Measurements from ENCODE around the gene RPL36. TPM values are rescaled to one million over a fixed set of nuclear protein-coding genes. Genes with fewer than 3 reads are reported as not detected.

Gene RPL36
- total and polyA plus RNA-seq, 7 donors: 593 to 2,228 (median 1,408) TPM

- Histone ChIP-seq H3K4me3 (no peak overlapping the region), H3K36me3 (peaks cover 0 to 80% (median 54%) of the 10 kb centered on the region in 4 donors), H3K27me3 (no peaks in the 10 kb centered on the region), H3K4me1 (peaks cover 0 to under 1% (median 0%) of the 10 kb centered on the region in 4 donors), H3K9me3 (no peaks in the 10 kb centered on the region), H3K27ac (no peak overlapping the region)
- no peak for TF ChIP-seq CTCF (IDR thresholded peaks at IDR 0.05)
- no peak for TF ChIP-seq EP300 (IDR thresholded peaks at IDR 0.05)
- no peak for TF ChIP-seq POLR2AphosphoS5 (IDR thresholded peaks at IDR 0.05)
- TF ChIP-seq POLR2A (IDR thresholded peaks at IDR 0.05): no peak
- 93% methylated on average over 8 of the region's 8 CpGs for WGBS, 2 donors
- intact Hi-C loops (cut with DNase I): no loop called here
- DNase-seq: peak; percentile 43
These were observed 20.9 kb downstream of the RPL36 start for GRCh38 chr19:5711025-5711424.

GRCh38 chr19:5711713-5712161 lies 21.6 kb downstream of the RPL36 start:
- no peaks in the 10 kb centered on the region for H3K27me3 ChIP-seq
- H3K9me3 ChIP-seq: no peaks in the 10 kb centered on the region
- H3K4me3 ChIP-seq: no peak overlapping the region
- peaks cover 0 to 73% (median 47%) of the 10 kb centered on the region in 4 donors for H3K36me3 ChIP-seq
- H3K4me1 ChIP-seq: peaks cover 0 to 7% (median 0%) of the 10 kb centered on the region in 4 donors
- WGBS, 2 donors: 90 to 92% methylated on average over 25 of the region's 25 CpGs
- TF ChIP-seq EP300 (IDR thresholded peaks at IDR 0.05): no peak
- intact Hi-C loops (cut with DNase I): no loop called here
- H3K27ac ChIP-seq: no peak overlapping the region
- DNase-seq: peak; percentile 51

- no peak overlapping the region for H3K27ac ChIP-seq
- H3K36me3 ChIP-seq: peaks cover 0 to 65% (median 32%) of the 10 kb centered on the region in 4 donors
- no peak for DNase-seq
- H3K4me3 ChIP-seq: no peak overlapping the region
- 98 to 99% methylated on average over 9 of the region's 9 CpGs for WGBS, 2 donors
- intact Hi-C loops (cut with DNase I): no loop called here
- H3K27me3 ChIP-seq: no peaks in the 10 kb centered on the region
- no peak for TF ChIP-seq EP300 (IDR thresholded peaks at IDR 0.05)
- no peak for TF ChIP-seq POLR2A (IDR thresholded peaks at IDR 0.05)
- TF ChIP-seq POLR2AphosphoS5 (IDR thresholded peaks at IDR 0.05): no peak
- TF ChIP-seq CTCF (IDR thresholded peaks at IDR 0.05): no peak
- H3K9me3 ChIP-seq: no peaks in the 10 kb centered on the region
- H3K4me1 ChIP-seq: peaks cover 0 to 17% (median 7%) of the 10 kb centered on the region in 4 donors
These were observed 23.1 kb downstream of the RPL36 start for GRCh38 chr19:5713228-5713627.

GRCh38 chr19:5714816-5715215 lies 24.7 kb downstream of the RPL36 start:
- Histone ChIP-seq H3K27ac (no peak overlapping the region), H3K4me3 (no peak overlapping the region), H3K36me3 (peaks cover 0 to 52% (median 31%) of the 10 kb centered on the region in 4 donors), H3K27me3 (no peaks in the 10 kb centered on the region), H3K4me1 (peaks cover 0 to 30% (median 20%) of the 10 kb centered on the region in 4 donors), H3K9me3 (no peaks in the 10 kb centered on the region)
- WGBS, 2 donors: 90 to 95% methylated on average over 10 of the region's 10 CpGs
- DNase-seq: no peak
- TF ChIP-seq POLR2A (IDR thresholded peaks at IDR 0.05): no peak
- no peak for TF ChIP-seq CTCF (IDR thresholded peaks at IDR 0.05)
- no peak for TF ChIP-seq POLR2AphosphoS5 (IDR thresholded peaks at IDR 0.05)
- TF ChIP-seq EP300 (IDR thresholded peaks at IDR 0.05): no peak
- intact Hi-C loops (cut with DNase I): no loop called here

- no peak overlapping the region for H3K4me3 ChIP-seq
- no peak overlapping the region for H3K27ac ChIP-seq
- DNase-seq: no peak
- WGBS, 2 donors: 84 to 87% methylated on average over 8 of the region's 8 CpGs
- no peaks in the 10 kb centered on the region for H3K27me3 ChIP-seq
- intact Hi-C loops (cut with DNase I): no loop called here
- no peaks in the 10 kb centered on the region for H3K9me3 ChIP-seq
- TF ChIP-seq POLR2AphosphoS5 (IDR thresholded peaks at IDR 0.05) (no peak), CTCF (IDR thresholded peaks at IDR 0.05) (no peak), EP300 (IDR thresholded peaks at IDR 0.05) (no peak), POLR2A (IDR thresholded peaks at IDR 0.05) (no peak)
- H3K36me3 ChIP-seq: peaks cover 0 to 26% (median 11%) of the 10 kb centered on the region in 4 donors
- H3K4me1 ChIP-seq: peaks cover 0 to 30% (median 26%) of the 10 kb centered on the region in 4 donors
These were observed 27.3 kb downstream of the RPL36 start for GRCh38 chr19:5717215-5717935.

Measured in sigmoid colon (tissue), 7 donors.